Right lobe of liver (tissue), 4 donors: Measurements from ENCODE around the gene ADAMTS2.

Experiments used
- POLR2A ChIP-seq: fragments of 450-650 bp; IDR thresholded peaks from one replicate; pipeline ENCODE4 v1.6.1; 2017; ENCODE audit warnings: antibody characterized with exemption, mild to moderate bottlenecking
- TF ChIP-seq, protein P1 (sequence below), 4 donors: fragments of 200-600 bp in 3 of 4; fragments of 450-650 bp in 1 of 4; IDR thresholded peaks; one replicate each; pipeline versions ENCODE4 v1.5.1 to v1.8.0; 2016 to 2022; ENCODE audit warnings: antibody characterized with exemption in 4 of 4, mild to moderate bottlenecking in 2 of 4
- donor health status: DM: no; HTN: no; CAD: no.
- donor health status: DM: no; HTN: no; CAD: no.
- donor health status: DM: no; HTN: yes; CAD: no.

DNA sequence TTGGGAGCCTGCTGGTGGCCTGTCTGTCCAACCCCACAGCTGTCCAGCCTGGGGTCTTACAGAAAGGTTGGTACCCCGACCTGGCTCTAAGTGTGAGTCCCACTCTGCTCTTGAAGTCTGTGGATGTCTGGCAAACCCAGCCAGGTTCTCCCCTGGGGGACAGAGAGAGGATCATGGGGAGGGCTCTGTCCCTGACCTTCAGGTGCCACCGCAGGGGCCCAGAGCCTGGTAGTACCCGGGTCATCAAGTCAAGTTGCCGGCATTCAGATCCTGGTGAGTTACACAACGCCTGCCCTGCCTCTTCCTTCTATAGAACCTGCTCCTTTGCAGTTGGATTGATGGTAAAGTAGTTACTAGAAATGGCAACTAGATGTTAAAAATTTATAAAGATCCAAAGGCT, 66.7 kb downstream of the ADAMTS2 start:
- no peak for TF ChIP-seq POLR2A
- TF ChIP-seq, protein P1, sequence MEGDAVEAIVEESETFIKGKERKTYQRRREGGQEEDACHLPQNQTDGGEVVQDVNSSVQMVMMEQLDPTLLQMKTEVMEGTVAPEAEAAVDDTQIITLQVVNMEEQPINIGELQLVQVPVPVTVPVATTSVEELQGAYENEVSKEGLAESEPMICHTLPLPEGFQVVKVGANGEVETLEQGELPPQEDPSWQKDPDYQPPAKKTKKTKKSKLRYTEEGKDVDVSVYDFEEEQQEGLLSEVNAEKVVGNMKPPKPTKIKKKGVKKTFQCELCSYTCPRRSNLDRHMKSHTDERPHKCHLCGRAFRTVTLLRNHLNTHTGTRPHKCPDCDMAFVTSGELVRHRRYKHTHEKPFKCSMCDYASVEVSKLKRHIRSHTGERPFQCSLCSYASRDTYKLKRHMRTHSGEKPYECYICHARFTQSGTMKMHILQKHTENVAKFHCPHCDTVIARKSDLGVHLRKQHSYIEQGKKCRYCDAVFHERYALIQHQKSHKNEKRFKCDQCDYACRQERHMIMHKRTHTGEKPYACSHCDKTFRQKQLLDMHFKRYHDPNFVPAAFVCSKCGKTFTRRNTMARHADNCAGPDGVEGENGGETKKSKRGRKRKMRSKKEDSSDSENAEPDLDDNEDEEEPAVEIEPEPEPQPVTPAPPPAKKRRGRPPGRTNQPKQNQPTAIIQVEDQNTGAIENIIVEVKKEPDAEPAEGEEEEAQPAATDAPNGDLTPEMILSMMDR (IDR thresholded peaks at IDR 0.05), result no peak
